ENCODE data around the gene PIGU.

The PIGU gene

GRCh38 chr20:34574861-34575260 is 102.0 kb downstream of the PIGU start:
- DNase-seq: no peak

DNA sequence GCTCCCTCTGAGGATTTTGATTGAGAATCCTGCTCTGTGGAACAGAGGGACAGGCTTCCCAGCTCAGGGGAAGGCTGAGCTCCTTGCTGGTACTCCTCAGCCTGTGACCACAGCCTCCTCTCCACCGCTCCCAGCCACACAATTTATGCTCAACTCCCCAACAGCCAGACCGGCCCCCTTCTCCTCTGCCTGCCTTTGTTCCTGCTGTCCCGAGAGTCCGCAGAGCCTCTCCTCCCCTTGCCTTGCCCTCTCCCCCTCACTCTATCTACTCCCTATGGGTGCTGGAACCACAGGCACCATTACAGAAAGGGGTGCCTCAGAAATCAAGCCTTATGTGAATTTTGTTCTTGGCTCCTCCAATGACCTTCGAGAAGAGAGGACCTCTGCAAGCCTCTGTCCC is 102.5 kb downstream of the PIGU start:
- DNase-seq: no peak

DNA sequence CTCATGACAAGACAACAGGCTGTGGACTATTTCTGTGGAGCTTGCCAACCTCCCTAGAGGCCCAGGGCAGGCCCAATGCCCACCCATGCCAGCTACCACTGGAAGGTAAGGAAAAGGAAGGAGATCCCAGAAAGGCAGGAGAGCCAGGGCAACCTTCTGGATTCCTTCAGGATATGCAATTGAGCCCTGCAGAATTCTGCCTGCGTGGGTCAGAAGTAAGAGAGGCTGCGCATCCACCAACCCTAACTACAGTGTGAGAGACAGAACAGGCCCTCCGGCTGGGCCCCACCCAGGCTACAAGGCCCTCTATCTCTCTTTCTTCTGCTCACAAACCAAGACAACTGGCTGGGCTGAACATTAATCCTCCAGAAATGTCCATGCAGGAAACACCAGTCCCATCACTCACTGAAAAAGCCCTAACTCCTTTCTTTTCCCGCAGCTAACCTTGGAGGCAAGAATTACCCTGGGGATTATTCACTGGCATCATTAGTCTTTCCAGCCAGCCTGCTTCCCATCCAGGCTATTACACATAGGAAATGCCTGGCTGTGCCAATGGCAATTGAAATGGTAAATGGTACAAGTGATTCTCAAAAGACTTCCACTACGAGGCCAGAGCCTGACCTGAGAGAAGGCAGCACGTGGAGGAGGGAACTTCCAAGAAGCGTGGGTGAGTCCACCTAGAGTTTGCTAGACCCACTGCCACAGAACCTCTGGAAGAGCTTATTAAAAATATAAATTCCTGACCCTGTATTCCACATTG is 103.2 kb downstream of the PIGU start:
- no peak for DNase-seq

GRCh38 chr20:34571753-34572152 is 105.1 kb downstream of the PIGU start:
- DNase-seq: no peak

GRCh38 chr20:34570859-34571306 is 106.0 kb downstream of the PIGU start:
- no peak for DNase-seq

DNA sequence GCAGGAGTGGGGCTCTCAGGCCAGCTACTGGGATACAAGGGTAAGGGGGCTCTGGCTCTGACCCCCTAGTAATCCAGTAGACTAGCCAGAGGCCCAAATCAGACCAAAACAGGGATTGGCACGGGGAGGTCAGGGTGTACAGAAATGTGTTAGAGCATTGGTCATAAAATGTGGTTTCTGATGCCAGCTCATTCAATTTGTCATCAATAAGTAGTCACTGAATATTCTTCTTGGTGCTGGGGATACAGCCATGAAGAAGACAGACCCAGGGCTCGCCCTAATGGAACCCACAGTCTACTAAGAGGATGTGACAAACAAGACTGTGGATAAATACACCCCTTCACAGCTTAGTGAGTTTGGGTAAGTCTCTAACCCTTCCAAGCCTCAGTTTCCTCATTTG is 107.3 kb downstream of the PIGU start:
- no peak for DNase-seq

DNA sequence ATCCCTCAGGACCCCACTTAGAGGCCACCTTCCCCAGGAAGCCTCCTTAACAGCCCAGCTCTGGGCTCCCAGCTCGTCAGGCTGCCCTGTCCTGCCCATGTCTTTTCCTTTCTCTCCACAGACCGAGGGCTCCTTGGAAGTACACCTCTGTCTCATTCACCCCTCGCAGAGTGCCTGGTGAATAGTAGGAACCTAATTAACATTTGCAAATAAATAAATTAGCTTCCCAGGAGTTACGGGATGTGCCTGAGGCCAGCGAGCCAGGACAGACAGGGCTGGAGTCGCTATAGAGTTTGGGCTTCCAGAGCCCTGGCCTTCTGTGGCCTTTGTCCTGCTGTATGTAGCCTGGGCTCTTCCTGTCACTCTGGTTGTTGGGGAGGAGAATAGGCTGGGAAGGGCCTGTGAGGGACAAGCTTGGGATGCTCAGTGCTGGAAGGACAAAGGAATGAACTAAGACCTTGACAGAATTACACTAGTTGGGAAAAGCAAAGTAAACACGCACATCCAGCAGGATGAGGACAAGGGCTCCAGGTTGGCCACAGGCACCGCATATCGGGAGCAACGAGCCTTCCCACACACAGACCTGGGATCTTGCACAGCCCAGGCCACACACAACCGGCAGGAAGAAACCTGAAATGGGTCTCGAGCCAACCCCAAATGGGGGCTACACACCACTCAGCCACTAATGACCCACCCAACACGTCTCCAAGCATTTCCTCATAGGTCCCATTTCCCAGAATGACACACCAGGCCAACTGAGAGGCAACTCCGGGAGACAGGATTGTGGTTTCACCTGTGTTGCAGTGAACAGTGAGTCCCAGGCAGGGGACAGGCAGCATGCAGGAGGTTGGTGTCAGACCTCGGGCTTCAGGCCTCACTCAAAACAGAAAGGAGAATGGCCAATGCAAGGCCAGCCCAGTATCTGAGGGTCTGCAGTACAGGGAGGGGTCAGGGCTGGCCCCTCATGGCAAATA is 108.7 kb downstream of the PIGU start:
- DNase-seq: no peak

DNA sequence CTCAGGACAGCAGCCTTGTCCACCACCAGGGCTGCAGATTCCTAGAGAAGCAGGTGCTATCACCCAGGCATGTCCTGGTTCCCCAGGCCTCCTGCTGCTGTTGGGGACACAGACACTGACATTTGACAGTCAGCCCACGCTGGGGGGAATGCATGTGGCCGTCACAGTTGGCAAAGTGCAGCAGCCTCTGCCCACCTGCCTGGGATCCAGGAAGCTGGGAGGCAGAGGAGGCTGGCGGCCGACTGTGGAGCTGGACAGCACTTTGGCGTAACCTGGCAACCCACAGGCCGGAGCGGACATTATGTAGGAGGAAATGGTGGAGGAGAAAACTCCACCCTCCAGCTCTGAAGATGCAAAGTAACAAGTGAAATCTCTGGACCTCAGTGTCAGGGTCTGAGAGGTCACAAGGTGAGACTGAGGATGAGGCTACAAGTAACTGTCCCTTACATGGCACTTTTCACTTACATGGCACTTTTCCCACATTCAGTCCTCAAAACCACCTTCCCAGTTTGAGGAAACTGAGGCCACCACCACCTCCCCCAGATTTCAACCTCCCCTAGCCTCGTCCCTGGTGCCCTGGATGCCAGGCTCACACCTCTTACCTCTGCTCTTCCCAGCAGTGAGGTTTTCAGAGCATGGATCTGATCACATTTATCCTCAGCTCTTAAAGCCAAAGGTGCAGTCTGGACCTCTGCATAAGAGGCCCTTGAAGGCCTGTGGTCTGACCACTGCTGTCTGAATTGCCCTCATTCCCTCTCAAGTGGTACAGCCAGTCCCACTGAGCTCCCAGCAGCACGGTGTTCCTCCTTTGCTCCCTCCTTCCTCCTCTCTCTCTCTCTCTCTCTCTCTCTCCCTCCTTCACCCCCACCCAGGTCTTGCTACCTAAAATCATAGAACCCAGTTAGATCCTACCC is 109.7 kb downstream of the PIGU start:
- no peak for DNase-seq

GRCh38 chr20:34564833-34565232 is 112.1 kb downstream of the PIGU start:
- DNase-seq: no peak

GRCh38 chr20:34562641-34563040 is 114.3 kb downstream of the PIGU start:
- DNase-seq: peak; percentile 24

DNA sequence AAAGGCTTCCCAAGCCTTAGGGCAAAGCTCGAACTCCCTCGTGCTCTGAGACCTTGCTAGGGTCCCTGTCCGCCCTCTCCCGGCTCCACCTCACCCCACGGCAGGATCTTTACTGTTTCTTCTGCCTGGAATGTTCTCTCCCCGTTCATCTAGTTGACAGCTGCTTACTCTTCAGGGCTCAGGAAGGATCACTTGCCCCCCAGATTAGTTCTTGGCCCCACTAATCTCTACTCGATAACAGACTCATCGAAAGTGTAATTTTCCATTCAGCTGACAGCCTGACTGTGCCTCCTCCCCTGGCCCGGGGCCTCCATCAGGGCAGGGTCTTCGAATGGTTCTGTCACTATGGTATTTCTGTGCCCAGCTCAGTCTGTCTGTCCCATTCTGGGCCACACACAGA is 115.2 kb downstream of the PIGU start:
- no peak for DNase-seq

DNA sequence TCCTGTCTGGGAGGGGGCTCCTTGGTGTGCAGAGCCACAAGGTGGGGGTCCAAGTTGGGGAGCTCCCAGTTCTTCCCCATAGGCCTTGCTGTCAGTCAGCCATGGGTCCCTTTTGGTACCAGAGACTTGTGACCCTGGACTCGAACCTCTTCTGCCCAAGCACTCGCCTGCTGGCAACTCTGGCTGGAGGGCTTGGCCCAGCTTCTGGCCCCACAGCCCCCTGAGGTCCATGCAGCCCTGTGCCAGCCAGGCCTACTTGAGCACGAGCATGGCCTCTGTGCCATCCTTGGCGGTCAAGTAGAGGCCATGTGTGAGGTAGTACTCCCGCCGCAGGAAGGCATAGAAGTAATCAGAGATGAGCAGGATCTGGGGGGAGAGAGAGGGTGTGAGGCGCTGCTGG is 116.3 kb downstream of the PIGU start:
- no peak for DNase-seq

DNA sequence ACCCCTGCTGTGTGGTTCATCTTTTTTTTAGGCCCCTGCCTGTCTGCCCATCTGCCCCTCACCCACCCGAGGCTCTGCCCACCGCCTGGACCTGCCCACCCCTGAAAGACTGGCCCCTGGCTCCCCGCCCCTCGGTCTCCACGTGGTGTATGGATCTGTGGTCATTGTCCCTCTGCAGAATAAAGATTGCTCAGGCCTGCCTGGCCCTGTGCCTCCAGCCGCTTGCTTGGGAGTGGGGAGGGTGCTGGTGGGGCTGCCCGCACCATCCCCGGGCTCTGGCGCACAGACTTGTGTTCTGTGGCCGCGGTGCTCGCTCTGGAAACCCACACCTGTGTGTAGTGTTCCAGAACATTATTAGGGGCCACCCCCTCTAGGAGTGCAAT is 116.8 kb downstream of the PIGU start:
- DNase-seq: no peak

- no peak for DNase-seq
These were observed 117.4 kb downstream of the PIGU start for GRCh38 chr20:34559311-34560140.

DNA sequence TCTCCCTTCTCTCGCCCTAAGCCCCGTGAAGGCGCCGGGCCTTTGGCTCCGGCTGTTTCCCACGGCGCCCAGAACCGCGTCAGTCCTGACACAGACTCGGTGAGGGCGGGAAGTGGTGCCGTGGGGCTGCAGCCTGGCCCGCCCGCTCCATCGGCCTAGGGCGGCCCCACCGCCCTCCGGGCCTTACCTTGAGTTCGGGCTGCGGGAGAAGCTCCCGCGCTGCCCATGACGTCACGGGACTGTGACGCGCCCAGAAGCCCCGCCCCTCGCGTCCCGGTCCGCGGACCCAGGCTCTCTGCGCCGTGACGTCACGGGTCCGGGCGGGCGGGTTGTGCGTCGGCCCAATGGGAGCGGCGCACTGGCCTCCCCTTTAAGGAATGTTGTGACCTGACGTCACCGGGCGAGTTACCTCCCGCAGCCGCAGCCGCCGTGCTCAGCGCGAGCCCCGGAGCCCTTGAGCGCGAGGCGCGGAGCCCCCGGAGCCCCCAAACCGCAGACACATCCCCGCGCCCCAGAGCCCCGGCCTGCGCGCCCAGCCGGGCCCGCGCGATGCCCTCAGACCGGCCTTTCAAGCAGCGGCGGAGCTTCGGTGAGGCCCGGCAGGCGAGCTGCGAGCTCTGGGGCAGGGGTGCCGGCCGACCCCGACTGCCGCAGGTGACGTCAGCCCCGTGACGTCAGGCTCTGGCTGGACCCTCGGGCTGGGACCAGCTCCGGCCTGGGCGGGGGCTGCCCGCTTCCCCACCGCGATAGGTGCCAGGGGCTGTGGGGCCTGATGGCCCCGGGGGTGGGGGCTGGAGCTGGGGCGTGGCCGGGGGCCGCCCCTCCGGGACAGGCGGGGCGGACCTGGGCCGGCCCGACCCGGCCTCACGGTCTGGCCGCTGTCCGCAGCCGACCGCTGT is 118.3 kb downstream of the PIGU start, which contains the start of gene MAP1LC3A:
Gene MAP1LC3A, plus strand, starts transcription at position 399 of the 899 bp plus-strand sequence. Its CDS starts 151 bp downstream, at position 550.
- DNase-seq: peak; percentile 94

DNA sequence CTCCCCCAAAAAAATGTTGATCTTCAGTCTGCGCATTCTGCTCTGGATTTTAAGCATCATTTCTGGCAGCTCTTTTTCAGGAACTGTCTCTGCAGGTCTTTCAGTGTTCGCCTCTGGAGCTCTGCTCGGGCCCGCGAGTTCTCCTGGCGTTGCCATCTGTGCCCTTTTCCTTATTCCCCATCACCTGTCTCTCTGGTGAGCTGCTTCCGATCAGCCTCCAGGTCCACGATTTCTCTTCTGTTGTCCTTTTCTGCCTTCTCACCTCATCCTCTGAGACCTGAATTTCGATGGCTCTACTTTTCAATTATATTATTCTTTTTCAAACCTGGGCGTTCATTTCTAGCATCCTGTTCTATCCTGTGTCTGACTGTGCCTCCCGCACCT is 119.0 kb downstream of the PIGU start:
- DNase-seq: no peak

DNA sequence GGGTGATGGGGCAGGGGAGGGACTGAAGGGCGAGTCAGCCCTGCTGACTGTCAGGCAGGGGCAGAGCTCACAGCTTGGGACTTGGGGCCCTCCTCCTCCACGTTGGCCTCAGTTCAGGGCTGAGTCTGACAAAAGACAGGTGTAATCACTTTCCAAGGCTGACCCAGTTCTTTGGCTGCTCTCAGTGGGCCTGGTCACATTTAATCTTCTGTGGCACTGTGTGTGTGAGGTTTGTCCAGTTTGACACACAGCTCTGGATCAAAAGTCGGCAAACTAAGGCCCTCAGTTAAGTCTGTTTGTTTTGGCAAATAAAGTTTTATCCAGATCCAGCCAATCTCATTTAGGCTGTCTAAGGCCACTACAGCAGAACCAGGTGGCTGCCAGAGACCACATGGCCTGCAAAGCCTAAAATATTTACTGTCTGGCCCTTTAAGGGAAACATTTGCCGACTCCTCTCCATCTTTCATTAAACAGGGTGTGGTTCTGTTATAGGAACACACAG is 123.5 kb downstream of the PIGU start:
- no peak for DNase-seq

DNA sequence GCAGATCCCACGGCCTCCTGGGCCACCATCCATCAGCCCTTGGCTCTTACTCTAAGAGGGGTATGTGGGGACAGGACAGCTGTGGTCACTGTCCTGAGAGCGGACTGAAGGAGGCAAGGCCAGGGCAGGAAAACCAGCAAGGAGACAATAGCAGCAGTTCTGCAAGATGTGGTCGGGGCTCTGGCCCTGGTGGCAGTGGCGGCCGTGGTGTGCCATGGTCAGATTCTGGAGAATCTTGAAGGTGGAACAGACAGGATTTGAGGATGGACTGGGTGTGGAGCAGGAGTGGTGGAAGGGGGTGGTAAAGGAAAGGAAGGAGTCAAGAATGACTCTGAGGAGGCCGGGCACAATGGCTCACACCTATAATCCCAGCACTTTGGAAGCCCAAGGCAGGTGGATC is 124.3 kb downstream of the PIGU start:
- no peak for DNase-seq

DNA sequence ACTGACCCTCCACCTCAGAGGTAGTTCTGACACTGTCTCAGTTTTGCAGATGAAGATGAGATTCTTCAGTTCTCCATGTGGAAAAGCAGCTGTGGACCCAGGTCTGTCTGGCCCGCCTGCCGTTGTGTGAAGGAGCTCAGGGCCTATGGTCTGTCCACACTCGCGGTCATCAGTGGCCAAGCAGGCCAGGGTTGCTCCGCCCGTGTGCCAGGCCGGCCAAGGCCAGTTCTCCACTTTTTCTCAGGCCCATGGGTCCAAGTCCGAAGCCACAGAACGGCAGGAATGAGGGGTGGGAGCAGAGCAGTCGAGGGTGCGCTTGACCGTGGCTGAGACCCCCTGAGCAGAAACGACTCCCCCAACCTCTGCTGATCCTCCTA is 127.0 kb downstream of the PIGU start:
- no peak for DNase-seq

DNA sequence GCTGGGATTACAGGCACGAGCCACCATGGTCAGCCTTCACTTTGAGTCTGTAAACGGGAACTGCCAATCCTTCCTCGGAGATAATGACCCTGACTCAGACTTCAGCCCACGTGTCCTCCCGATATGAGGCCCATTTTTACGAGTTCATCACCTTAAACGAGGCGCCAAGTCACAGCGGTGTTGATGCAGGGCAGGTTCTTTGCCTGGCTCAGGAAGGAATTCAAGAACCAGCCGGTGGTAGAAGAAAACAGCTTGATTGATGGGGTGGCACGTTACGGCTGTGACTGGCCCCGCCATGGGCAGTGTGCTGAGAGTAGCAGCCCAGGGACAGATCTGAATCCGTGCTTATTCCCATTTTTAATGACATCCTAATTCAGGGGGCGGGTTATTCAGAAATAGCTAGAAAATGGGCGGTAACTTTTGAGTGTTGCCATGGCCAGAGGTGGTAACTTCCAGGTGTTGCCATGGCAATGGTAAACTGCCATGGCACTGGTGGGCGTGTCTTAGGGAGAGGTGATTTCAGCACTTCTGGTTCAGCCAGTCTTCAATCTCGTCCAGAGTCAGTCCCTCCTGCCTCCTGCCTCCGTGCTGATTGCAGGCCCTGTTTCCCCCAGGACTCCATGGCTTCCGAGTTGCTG is 127.5 kb downstream of the PIGU start:
- DNase-seq: no peak
